ENCODE data around the gene WBP2.
"Not testable (repeated sequence)": the region's sequence is repeated elsewhere in the genome, so short reads cannot be mapped to it uniquely, and the experiment has no call there.

The WBP2 gene

DNA sequence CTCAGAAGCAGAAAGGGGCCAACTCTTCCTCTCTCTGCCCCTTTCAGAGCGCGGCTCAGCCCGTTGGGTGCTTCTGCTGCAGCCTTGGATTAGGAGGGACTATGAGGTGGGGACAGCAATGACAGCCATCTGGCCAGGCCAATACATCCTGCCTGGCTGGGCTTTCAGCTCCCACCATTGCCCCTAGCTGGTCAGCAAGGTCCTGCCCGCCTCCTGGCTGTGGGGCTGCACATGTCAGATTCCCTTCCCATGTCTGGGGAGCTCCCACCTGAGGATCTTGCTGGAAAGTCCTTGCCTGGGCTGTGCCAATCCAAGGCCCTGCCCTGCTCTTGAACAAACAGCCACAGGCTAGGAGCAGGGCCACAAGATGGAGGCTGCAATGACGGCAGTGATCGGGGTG lies 33.3 kb upstream of the WBP2 start:
- no peak for DNase-seq

DNA sequence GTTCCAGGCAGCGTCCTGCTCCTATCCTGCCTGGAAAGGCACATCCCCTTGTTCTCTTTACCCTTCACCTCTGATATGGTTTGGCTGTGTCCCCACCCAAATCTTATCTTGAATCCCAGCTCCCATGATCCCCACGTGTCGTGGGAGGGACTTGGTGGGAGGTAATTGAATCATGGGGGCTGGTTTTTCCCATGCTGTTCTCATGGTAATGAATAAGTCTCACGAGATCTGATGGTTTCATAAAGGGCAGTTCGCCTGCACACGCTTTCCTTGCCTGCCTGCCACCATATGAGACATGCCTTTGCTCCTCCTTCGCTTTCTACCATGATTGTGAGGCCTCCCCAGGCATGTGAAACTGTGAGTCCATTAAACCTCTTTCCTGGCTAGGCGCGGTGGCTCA lies 30.7 kb upstream of the WBP2 start:
- DNase-seq, result peak; percentile 1

- peak; percentile 2 for DNase-seq
Observed at GRCh38 chr17:75885431-75885830, 30.3 kb upstream of the WBP2 start.

DNA sequence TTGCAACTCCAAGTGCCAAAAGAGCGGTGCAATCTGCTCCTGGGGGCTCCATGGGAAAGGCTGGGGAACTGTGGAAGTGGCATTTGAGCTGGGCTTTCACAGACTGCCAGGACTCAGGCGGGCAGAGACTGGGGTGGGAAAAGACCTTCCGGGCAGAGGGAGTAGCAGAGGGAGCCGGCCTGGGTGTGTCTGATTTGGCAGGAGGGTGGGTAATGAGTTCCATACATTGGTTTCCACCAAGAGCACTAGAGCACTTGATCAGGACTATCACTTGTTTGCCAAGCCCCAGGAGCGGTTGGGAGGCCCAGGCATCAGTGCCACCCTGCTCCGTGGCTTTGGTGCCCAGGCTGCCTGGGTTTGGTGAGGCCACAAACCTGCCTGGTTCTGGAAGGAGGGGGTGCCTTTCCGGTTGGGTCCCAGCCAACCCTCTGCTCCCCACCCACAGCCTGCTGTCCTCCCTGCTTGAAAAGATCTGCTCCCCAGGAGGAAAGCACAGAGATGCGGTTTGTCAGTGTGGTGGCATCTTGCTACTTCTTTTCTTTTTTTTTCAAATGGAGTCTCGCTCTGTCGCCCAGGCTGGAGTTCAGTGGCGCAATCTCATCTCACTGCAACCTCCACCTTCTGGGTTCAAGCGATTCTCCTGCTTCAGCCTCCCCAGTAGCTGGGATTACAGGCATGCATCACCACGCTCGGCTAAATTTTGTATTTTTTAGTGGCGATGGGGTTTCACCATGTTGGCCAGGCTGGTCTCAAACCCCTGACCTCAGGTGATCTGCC lies 26.7 kb upstream of the WBP2 start:
- peak; percentile 1 for DNase-seq

DNA sequence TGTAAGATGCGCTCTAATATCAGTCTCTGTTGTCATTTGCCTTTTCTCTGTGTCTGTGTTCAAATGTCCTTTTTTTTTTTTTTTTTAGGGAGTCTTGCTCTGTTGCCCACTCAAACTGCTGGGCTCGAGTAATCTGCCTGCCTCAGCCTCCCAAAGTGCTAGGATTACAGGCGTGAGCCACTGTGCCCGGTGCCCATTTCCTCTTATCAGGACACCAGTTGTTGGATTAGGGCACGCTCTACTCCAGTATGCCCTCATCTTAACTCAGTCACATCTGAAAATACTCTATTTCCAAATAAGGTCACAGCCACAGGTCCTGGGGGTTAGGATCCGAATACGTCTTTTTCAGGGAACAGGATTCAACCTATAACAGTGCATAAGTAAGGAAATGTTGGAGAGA lies 25.1 kb upstream of the WBP2 start:
- DNase-seq, result no peak

DNA sequence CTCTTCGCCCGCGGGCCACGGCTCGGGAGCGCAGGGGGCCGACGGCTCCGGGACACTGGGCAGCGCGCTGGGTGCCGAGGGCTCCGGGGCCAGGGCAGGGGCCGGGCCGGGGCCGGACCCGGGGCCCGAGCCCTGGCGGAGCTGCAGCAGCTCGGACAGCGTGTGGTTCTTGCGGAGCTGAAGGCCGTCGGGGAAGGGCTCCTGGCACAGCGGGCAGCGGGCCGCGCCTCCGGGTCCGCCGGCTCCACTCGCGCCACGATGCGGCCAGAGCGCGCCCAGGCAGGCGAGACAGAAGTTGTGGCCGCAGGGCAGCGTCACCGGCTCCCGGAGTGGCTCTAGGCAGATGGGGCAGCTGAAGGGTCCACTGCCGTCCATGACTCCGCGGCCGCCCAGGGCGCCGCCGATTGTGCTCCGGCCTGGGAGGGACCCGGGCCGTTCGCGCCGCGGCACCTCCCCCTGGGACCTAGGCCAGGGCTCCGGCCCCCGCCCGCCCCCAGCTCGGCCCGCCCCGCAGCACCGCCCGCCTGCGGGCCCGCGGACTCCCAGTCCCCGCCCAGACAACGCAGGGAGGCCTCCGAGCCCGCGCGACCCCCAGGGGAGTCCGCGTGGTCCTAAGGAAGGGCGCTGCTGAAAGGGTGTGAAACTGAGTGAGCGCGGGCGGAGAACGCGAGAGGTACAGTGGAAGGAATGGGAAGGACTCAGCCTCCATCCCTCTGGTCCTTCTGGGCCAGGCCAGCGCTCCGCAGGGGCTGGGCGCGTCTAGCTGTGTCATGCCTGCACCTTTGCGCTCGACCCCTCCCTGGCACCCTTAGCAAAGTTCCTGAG lies 23.3 kb upstream of the WBP2 start, which contains the start of gene TRIM47:
TSS of gene TRIM47 (minus strand) at position 408 of the 825 bp plus-strand sequence. CDS start at position 375, 33 bp downstream.
- peak; percentile 94 for DNase-seq

DNA sequence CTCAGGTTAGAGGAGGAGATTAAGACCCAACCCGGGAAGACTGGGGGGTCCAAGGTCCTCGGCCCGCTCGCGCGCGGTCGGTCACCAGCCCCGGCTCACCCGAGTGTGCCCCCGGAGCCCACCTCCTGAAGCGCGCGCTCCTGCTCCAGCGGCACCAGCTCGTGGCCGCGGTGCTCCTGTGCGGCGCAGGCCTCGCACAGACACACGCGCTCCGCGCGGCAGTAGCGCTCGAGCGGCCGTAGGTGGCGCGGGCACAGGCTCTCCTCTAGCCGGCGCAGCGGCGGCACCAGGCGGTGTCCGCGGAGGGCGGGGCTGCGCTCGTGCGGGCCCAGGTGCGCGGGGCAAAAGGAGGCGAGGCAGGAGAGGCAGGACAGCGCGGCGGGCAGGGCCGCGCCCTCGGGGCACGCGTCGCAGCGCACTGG lies 22.6 kb upstream of the WBP2 start:
- peak; percentile 76 for DNase-seq

DNA sequence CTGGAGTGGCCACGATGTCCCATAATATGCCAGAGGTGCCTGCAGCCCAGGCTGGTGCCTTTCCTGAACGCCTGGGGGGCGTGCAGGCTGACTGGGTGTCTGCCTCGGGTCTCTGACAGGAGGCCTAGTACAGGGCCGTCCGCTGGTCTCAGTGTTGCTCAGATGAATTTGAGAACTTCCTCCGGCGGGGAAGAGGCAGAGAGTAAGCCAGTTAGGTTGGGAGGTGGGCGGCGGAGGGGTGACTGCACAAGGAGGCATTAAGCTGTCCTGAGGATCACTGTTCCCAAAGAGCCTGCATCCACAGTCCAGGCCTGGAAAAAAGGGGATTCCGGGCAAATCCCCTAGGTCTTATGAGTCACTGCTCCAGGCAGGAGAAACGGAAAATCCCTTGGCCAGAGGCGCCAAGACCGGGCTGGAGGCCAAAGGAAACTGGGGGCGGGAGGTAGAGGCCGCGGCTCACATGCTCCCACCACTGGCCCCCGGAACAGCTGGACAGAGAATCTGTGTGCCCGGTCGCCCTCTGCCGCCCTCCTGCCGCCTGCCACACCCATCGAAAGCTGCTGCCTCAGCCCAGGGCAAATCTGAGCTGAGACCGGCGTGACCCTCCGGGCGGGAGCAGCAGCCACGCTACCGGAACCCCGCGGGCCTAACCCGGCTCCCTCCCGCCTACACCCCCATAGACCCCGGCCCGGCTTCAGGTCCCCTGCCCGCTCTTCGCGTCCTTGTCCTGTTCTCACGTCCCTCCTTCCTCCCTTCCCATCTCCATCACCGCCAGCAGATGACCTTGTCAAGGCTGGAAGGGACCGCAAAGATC lies 22.0 kb upstream of the WBP2 start:
- peak; percentile 87 for DNase-seq

GRCh38 chr17:75876190-75876937 lies 21.2 kb upstream of the WBP2 start:
- peak; percentile 97 for DNase-seq

- DNase-seq, result no peak
Observed at GRCh38 chr17:75875940-75876189, 20.7 kb upstream of the WBP2 start.

- DNase-seq, result peak; percentile 31
Observed at GRCh38 chr17:75875182-75875939, 20.2 kb upstream of the WBP2 start.

DNA sequence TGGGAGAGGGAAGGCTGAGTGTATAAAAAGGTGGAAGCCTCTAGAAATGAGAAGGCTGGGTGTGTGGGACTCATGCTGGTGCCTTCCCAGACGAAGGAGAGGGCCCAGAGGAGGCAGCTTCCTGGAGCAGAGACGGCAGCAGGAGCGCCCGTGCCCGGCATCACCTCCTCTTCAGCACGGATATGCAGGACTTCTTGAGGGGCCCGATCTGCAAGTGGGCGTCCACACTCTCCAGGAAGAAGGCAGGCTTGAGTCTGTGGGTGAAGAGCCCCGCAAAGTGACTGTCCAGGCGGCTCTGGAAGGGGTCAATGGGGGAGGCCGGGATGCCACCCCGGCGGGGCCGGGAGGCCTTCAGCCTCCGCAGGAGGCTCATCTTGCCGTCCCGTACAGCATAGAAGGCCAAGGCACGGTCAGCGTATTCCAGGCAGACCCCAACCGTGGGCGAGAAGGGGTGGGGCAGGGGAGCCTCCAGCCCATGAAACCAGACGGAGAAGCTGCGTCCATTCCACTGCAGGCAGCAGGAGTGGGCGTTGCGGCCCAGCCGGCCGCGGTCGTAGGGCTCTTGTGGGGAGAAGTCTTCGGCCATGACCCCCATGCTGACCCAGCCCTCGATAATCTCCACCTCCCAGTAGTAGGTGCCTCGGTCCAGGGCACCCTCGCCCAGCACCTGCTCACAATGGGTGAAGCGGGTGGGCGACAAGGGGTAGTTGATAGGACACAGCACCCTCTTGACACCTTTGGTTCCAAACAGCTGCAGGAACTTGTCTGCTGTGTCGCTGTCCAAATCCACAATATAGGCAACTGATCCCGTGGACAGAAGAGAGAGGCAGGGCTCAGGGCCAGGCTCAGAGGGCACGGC lies 19.4 kb upstream of the WBP2 start:
- DNase-seq, result peak; percentile 10

DNA sequence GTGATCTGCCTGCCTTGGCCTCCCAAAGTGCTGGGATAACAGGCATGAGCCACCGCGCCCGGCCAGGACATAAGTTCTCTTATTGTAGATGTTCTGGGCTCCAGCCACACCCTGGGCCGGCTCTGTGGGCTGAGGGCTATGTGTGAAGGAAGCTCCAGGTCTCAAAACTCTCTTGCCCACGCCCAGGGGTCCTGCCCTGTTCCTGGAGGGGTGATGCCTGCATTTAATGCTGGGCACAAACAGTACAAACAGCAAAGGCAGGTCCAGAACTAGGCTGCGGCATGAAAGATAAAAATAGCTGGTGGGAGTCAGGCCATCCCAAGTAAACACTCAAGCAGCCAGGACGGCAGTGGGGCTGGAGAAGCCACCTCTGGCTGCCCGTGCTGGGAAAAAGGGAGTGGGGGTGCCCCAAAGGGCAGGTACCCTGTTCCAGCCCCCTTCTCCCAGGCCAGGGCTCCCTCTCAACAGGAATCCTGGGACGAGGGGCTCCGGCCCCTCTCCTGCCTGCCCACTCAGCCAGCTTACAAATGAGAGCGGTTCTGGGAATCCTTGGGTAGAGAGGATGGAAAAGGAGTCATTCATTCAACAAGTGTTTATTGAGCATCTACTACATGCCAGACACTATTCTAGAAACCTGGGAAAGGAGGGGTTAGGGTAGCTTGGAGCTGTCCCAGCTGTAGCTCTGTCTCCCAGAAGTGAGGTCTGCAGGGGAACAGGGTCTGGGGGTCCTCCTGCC lies 18.6 kb upstream of the WBP2 start:
- DNase-seq, result peak; percentile 3

DNA sequence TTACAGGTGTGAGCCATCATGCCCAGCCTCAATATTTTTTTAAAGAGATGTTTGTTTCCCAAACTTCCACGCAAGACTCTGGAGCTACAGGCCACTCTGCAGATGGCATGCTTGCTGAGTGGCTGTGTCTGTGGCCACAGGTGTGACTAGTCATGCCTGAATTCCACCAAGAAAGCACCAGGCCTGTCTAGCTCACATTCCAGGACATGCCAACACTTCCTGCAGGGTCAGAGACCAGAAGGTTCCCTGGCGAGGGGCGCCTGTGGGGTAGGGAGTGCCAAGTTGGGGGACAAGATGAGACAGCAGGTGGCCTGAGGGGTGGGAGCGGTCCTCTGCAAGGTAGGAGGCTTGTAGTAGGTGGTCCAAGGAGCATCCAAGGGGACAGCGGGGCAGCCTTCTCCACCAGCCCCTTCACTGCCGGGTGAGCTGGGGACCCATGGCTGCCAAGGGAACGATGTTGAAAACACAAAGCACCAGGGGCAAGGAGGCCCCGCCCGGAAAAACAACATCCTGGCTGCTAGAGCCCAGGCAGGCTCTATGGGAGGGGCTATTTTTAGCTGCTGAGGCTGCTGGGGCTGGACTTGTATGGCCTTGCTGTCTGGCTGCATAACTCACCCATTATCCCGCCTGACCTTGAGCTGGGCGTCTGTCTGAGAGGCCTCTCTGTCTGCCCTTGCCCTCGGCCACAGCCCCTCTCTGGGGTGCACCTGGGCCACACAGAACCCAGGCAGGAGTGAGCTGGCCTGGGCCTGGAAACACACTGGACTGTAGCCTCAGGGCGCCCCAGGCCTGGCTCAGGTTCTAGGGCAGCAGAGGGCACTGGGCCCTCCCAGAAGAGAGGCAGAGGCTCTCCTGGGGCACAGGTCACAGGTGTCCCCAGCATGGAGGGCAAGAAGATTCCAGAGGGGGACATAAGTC lies 17.6 kb upstream of the WBP2 start:
- peak; percentile 93 for DNase-seq

DNA sequence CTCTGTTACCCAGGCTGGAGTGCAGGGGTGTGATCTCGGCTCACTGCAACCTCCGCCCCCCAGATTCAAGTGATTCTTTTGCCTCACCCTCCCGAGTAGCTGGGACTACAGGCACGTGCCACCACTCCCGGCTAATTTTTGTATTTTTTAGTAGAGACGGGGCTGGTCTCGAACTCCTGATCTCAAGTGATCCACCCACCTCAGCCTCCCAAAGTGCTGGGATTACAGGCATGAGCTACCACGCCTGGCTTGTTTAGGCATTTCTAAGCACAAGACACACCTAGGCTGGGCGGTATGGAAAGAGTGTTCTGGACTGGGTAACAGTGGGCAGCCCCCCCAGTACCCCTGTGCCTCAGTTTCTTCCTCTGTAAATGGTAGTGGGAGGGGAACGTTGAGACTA lies 15.1 kb upstream of the WBP2 start:
- DNase-seq, result not testable (repeated sequence)

DNA sequence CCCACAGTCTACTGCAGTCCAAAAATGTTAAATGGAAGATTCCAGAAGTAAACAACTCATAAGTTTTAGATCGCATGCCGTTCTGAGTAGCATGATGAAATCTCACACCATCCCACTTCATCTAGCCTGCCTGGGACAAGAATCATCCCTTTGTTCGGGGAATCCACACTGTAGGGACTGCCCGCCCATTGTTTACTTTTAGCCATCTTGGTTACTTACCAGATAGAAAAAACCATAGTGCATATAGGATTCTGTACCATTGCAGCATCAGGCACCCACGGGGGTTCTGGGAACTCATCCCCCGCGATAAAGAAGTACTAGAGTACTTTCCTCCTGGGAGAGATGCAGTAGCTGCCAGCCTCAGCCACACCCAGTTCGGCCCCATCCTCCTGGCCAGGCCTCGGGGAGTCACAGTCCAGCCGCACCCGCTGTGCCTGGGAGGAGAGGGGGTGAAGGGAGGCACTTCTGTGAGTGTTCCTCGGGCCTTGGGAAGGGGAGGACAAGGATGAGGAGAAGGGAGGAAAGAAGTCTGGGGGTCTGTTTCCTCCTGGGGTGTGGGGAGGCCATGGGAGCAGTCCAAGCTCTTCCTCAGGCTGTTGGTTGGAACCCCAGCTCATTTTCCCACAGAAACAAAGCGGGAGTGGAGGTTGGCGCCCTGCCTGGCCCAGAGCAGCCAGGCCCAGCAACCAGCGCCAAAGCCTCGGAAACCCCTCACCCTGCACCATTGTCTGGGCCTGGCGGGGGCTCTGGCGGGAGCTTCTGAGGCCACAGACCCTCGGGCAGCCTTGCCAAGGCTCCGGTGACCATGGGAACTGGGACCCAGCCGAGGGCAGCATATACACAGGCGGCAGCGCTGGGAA lies 14.4 kb upstream of the WBP2 start:
- no peak for DNase-seq

DNA sequence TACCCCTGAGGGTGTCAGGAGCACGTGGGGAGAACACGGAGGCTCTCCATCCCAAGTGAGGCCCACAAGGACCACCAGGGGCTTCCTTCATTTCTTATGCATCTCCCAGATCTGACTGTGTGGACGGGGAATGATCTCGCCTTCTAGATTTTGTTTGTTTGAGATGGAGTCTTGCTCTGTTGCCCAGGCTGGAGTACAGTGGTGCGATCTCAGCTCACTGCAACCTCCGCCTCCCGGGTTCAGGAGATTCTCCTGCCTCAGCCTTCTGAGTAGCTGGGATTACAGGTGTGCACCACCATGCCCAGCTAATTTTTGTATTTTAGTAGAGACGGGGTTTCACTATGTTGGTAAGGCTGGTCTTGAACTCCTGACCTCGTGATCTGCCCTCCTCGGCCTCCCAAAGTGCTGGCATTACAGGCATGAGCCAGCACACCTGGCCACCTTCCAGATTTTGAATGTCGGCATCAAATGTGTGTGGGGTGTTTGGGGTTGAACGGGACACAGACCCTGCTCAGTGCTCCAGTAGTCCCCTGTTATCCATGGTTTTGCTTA lies 13.7 kb upstream of the WBP2 start:
- DNase-seq, result not testable (repeated sequence)

Measured in RPMI8226 (cell line).